Adipocyte (in vitro differentiated cells): ENCODE data around the gene GFPT1.
A peak's percentile ranks its signal among the peaks of the same experiment; 100 is the strongest.

Experiments
- DNase-seq: peaks from one replicate; pipeline ENCODE4 v3.0.0-alpha.2; 2015; ENCODE audit warnings: low read depth
- H3K27me3 ChIP-seq: replicated peaks from 2 replicates; pipeline ENCODE4 v1.7.0; 2013; ENCODE audit warnings: mild to moderate bottlenecking, low read length, moderate library complexity; ENCODE audit not compliant: control insufficient read depth, insufficient read depth
- H3K36me3 ChIP-seq: 2 replicates; pipeline ENCODE4 v1.7.0; 2013; ENCODE audit warnings: low read length, mild to moderate bottlenecking, moderate library complexity; ENCODE audit not compliant: control insufficient read depth, insufficient read depth, severe bottlenecking
- H3K4me1 ChIP-seq: 2 replicates; pipeline ENCODE4 v1.7.0; 2013; ENCODE audit warnings: mild to moderate bottlenecking, low read length, moderate library complexity; ENCODE audit not compliant: control insufficient read depth, insufficient read depth
- H3K4me3 ChIP-seq: 2 replicates; pipeline ENCODE4 v1.7.0; 2013; ENCODE audit warnings: mild to moderate bottlenecking, low read length, moderate library complexity
- H3K9ac ChIP-seq: 2 replicates; pipeline ENCODE4 v1.7.0; 2013; ENCODE audit warnings: mild to moderate bottlenecking, low read length, moderate library complexity
- H3K9me3 ChIP-seq: 2 replicates; pipeline ENCODE4 v1.7.0; 2013; ENCODE audit warnings: mild to moderate bottlenecking, low read length, moderate library complexity; ENCODE audit not compliant: control insufficient read depth

GFPT1 gene

DNA sequence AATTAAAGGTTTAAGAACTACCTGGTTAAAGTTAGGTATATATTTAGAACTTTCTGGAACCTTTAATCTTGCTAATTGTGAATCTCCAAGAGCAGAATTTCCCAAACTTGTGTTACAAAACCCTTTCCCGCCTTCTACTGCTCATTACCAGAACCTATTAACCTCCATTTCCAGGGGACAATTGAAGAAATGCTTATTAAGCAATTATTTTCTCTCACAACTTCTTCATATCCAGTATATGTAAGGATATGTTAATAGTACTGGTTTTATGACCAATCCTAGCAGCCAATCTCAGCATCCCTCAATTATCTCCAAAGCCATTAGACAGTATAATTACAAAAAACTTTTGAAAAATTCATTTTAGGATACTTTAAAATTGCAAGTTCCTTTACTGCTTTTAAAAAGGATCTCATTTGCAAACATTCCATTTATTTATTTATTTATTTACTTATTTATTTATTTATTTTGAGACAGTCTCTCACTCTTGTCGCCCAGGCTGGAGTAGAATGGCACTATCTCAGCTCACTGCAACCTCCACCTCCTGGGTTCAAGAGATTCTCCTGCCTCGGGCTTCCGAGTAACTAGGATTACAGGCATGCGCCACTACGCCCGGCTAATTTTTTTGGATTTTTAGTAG is 3.7 kb downstream of the GFPT1 start:
- Histone ChIP-seq H3K4me3 (peak overlapping the region; percentile 97), H3K27me3 (no peaks in the 10 kb centered on the region), H3K9me3 (no peaks in the 10 kb centered on the region), H3K36me3 (peaks cover 5% of the 10 kb centered on the region), H3K9ac (peak overlapping the region; percentile 76), H3K4me1 (peaks cover 52% of the 10 kb centered on the region)
- DNase-seq, result no peak

- Histone ChIP-seq H3K36me3 (peaks cover 7% of the 10 kb centered on the region), H3K4me3 (peak overlapping the region; percentile 97), H3K9me3 (no peaks in the 10 kb centered on the region), H3K9ac (peak overlapping the region; percentile 76), H3K27me3 (no peaks in the 10 kb centered on the region), H3K4me1 (peaks cover 47% of the 10 kb centered on the region)
- DNase-seq, result peak; percentile 0
Observed at GRCh38 chr2:69382547-69382946, 4.5 kb downstream of the GFPT1 start.

DNA sequence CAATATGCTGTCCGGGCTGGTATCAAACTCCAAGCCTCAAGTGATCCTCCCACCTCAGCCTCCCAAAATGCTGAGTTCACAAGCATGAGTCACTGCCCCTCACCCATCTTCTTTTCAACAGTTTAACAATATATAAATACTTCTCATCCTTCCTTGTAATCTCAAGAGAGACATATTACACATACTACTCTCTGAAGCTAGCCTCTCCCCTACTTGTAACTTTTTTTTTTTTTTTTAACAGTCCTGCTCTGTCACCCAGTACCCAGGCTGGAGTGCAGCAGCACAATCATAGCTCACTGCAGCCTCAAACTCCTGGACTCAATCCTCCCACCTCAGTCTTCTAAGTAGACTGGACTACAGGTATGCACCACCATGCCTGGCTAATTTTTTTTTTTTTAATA is 5.7 kb downstream of the GFPT1 start:
- H3K27me3 ChIP-seq, result no peaks in the 10 kb centered on the region
- H3K4me1 ChIP-seq, result peaks cover 48% of the 10 kb centered on the region
- H3K9ac ChIP-seq, result peak overlapping the region; percentile 76
- H3K36me3 ChIP-seq, result peaks cover 12% of the 10 kb centered on the region
- DNase-seq, result peak; percentile 32
- peak overlapping the region; percentile 97 for H3K4me3 ChIP-seq
- no peaks in the 10 kb centered on the region for H3K9me3 ChIP-seq

DNA sequence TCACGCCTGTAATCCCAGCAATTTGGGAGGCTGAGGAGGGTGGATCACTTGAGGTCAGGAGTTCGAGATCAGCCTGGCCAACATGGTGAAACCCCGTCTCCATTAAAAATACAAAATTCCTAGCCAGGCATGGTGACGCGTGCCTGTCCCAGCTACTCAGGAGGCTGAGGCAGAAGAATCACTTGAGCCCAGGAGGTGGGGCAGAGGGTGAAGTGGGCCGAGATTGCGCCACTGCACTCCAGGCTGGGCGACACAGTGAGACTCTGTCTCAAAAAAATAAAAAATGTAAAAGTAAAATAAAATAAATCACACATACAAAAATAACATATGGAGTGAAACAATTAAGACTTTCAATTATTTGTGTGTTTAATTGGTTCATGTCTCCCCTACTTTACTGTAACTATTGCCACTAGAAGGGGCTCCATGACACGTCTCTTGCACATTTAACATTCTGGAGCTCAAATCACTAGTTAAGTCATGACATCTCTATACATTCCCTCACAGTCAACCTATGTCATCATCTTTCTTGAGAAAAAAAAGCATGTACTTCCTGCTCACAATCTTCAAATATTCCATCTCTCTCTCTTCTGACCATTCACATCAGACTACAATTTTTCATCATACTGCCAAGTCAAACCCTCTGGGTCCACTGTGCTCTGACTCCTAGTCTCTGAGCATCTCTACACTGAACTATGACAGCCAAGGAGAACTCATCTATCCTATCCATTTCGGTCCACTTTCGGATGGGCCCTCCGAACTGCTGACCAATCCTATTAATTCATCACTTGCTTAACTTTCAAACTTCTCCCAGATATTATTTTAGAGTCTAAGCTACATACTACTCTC is 6.7 kb downstream of the GFPT1 start:
- Histone ChIP-seq H3K4me1 (peaks cover 56% of the 10 kb centered on the region), H3K9me3 (no peaks in the 10 kb centered on the region), H3K9ac (peak overlapping the region; percentile 42), H3K27me3 (no peaks in the 10 kb centered on the region), H3K36me3 (peaks cover 16% of the 10 kb centered on the region), H3K4me3 (peak overlapping the region; percentile 47)
- peak; percentile 23 for DNase-seq

DNA sequence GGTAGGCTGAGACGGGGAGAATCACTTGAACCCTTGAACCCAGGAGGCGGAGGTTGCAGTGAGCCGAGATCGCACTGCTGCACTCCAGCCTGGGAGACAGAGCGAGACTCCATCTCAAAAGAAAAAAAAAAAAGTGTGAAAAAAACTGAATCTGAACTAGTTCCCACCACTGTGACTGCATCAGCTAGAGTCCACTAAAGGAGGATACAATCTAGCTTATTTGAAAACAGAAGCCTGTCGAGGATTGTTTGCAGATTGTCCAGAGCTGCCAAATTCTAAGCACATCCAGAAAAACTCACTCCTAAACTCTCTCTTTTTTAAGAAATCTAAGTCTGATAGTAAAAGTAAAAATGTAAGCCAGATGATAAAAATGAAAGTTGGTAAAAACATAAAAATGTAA is 10.6 kb downstream of the GFPT1 start:
- H3K9me3 ChIP-seq, result no peaks in the 10 kb centered on the region
- H3K4me3 ChIP-seq, result no peak overlapping the region
- no peak overlapping the region for H3K9ac ChIP-seq
- H3K4me1 ChIP-seq, result peaks cover 34% of the 10 kb centered on the region
- peaks cover 36% of the 10 kb centered on the region for H3K36me3 ChIP-seq
- H3K27me3 ChIP-seq, result no peaks in the 10 kb centered on the region
- no peak for DNase-seq

DNA sequence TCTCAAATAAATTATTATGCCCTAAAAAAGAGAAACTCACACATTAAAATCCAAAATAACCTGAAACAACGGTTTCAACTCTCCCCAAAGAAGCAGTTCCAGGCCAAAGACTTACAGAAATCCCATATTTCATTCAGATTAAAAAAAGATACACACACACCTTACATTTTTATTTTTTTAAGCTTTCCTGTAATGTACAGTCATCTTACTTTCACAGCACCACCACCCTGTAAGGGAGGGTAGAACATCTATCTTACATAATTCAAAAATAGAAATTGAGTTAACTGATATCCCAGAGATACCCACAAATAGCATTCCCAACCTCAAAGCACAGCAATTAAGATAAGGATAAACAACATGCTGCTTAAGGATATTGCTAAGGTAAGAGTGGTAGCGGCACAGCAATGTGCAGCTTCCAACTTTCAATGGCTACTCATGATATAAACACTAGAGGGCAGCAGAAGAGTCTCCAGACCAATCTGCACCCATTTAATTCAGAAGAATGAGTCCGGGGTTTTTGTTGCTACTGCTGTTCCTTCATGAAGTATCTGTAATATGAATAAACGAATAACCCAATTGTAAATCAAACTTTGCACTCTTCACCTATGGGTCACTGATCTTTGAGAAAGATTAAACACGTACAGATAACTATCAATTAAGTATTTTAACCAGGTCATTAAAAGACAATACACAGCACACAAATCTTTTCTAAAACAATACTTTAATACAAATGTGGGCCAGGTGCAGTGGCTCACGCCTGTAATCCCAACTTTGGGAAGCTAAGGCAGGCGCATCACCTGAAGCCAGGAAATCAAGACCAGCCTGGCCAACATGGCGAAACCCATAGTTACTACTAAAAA is 11.3 kb downstream of the GFPT1 start:
- Histone ChIP-seq H3K9ac (peak overlapping the region; percentile 40), H3K27me3 (no peaks in the 10 kb centered on the region), H3K4me1 (peaks cover 29% of the 10 kb centered on the region), H3K36me3 (peaks cover 43% of the 10 kb centered on the region), H3K9me3 (no peaks in the 10 kb centered on the region), H3K4me3 (no peak overlapping the region)
- DNase-seq, result peak; percentile 56

GRCh38 chr2:69372767-69373166 is 14.3 kb downstream of the GFPT1 start:
- Histone ChIP-seq H3K9me3 (no peaks in the 10 kb centered on the region), H3K27me3 (no peaks in the 10 kb centered on the region), H3K9ac (no peak overlapping the region), H3K36me3 (peaks cover 65% of the 10 kb centered on the region), H3K4me1 (peaks cover 18% of the 10 kb centered on the region), H3K4me3 (no peak overlapping the region)
- no peak for DNase-seq

GRCh38 chr2:69369802-69370201 is 17.2 kb downstream of the GFPT1 start:
- no peak for DNase-seq
- Histone ChIP-seq H3K36me3 (peaks cover 85% of the 10 kb centered on the region), H3K4me3 (no peak overlapping the region), H3K9me3 (no peaks in the 10 kb centered on the region), H3K4me1 (peaks cover 3% of the 10 kb centered on the region), H3K9ac (no peak overlapping the region), H3K27me3 (no peaks in the 10 kb centered on the region)

DNA sequence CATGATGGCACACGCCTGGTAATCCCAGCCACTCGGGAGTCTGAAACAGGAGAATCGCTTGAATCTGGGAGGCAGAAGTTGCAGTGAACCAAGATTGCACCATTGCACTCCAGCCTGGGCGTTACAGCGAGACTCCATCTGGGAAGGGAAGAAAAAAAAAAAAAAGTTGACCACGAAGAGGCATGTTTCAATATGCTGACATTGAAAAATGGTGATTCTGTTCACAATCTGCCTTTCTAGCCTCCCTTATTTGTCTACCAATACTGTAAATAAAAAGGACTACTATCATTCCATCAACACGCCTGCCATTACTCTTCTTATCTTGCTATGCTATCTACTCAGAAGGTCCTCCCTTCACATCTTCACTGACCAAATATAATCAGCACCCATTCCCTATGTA is 18.4 kb downstream of the GFPT1 start:
- no peaks in the 10 kb centered on the region for H3K9me3 ChIP-seq
- no peak for DNase-seq
- H3K9ac ChIP-seq, result no peak overlapping the region
- H3K4me1 ChIP-seq, result no peaks in the 10 kb centered on the region
- H3K27me3 ChIP-seq, result no peaks in the 10 kb centered on the region
- H3K36me3 ChIP-seq, result peaks cover 94% of the 10 kb centered on the region
- no peak overlapping the region for H3K4me3 ChIP-seq

- H3K27me3 ChIP-seq, result no peaks in the 10 kb centered on the region
- H3K4me1 ChIP-seq, result no peaks in the 10 kb centered on the region
- DNase-seq, result no peak
- peaks cover 100% of the 10 kb centered on the region for H3K36me3 ChIP-seq
- H3K4me3 ChIP-seq, result no peak overlapping the region
- no peak overlapping the region for H3K9ac ChIP-seq
- no peaks in the 10 kb centered on the region for H3K9me3 ChIP-seq
Observed at GRCh38 chr2:69359371-69359770, 27.7 kb downstream of the GFPT1 start.

DNA sequence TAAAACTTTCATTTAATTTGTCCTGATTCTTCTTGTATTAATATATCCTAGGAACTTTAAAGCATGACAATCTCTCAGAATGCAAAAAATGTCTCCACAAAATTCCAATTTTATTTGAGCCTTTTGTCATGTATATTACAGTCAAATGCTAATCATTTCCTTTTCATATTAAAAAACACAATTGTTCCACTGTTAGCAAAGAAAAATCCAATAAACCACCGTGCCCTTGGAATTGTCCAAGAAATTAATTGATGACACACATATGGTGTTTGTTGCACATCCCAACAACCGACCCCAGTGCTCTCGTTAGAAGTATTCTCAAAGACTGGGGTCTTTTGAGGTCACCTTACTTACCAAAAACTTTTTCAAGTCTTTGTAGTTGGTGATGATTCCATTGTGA is 28.1 kb downstream of the GFPT1 start:
- Histone ChIP-seq H3K9ac (no peak overlapping the region), H3K36me3 (peaks cover 100% of the 10 kb centered on the region), H3K9me3 (no peaks in the 10 kb centered on the region), H3K27me3 (no peaks in the 10 kb centered on the region), H3K4me1 (no peaks in the 10 kb centered on the region), H3K4me3 (no peak overlapping the region)
- no peak for DNase-seq
